ENCODE results near the gene SNX25.

DNA sequence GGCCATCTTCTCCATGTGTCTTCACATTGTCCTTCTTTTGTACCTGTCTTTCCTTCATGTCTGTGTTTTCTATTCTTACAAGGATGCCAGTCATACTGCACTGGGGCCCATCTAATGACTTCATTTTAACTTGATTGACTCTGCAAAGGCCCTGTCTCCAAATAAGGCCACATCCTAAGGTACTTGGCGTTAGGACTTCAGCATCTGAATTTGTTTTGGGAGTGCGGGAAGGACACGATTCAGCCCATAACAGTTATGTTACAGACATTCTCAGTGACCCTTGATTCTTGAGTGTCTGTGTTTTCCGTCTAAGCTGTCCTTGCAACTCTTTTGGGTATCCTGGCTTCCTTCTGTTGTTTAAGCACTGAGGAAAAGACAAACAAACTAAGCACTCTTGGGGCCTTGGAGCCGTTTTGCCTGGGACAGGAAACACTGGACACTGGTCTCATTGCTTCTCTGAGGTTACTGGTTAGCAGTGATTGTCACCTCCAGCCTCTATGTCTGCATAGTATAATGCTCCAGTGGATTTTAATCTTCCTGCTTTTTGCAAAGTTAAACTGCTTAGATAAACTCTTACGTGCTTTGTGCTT is 80.7 kb downstream of the SNX25 start:
- TF ChIP-seq, protein P1, sequence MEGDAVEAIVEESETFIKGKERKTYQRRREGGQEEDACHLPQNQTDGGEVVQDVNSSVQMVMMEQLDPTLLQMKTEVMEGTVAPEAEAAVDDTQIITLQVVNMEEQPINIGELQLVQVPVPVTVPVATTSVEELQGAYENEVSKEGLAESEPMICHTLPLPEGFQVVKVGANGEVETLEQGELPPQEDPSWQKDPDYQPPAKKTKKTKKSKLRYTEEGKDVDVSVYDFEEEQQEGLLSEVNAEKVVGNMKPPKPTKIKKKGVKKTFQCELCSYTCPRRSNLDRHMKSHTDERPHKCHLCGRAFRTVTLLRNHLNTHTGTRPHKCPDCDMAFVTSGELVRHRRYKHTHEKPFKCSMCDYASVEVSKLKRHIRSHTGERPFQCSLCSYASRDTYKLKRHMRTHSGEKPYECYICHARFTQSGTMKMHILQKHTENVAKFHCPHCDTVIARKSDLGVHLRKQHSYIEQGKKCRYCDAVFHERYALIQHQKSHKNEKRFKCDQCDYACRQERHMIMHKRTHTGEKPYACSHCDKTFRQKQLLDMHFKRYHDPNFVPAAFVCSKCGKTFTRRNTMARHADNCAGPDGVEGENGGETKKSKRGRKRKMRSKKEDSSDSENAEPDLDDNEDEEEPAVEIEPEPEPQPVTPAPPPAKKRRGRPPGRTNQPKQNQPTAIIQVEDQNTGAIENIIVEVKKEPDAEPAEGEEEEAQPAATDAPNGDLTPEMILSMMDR (IDR thresholded peaks at IDR 0.05; ENCODE audit: low read depth, low read length, poor library complexity, severe bottlenecking): no peak
- TF ChIP-seq EZH2phosphoT487 (IDR thresholded peaks at IDR 0.05; ENCODE audit: borderline replicate concordance, low read length): no peak
